MCF 10A (cell line): ENCODE data around the gene LRRC43. TPM values are rescaled to one million over a fixed set of nuclear protein-coding genes. Genes with fewer than 3 reads are reported as not detected.

Source experiments
- BruUV-seq: library from RNA; stranded (reverse); fragments of 400-500 nt; replicated peaks from 2 replicates; lab custom pipeline; 2021; lab: Mats Ljungman, UMichigan
- CTCF ChIA-PET: fragments of 300-600 bp; sonication (Branson Sonifier 250); formaldehyde crosslinking; extraction: SDS; loops from one replicate; lab custom pipeline; 2021; ENCODE audit warnings: antibody characterized with exemption, inconsistent platforms; lab: Yijun Ruan, JAX
- POLR2A ChIA-PET: fragments of 300-600, 350-650 bp; sonication (Branson Sonifier 250); formaldehyde crosslinking; extraction: SDS; loops from one replicate; lab custom pipeline; 2020; ENCODE audit warnings: antibody characterized with exemption, inconsistent platforms; lab: Yijun Ruan, JAX
- DNase-seq: peaks from one replicate; pipeline ENCODE4 v3.0.0-alpha.2; 2018; ENCODE audit not compliant: unreplicated experiment
- H3K27ac Mint-ChIP-seq: one replicate; pipeline ENCODE4 v1.8.0; 2022; ENCODE audit warnings: mild to moderate bottlenecking, low read depth, mixed read lengths; ENCODE audit not compliant: unreplicated experiment
- H3K27me3 Mint-ChIP-seq: one replicate; pipeline ENCODE4 v1.8.0; 2022; ENCODE audit warnings: mixed read lengths; ENCODE audit not compliant: insufficient read depth, unreplicated experiment
- H3K36me3 Mint-ChIP-seq: one replicate; pipeline ENCODE4 v1.8.0; 2022; ENCODE audit warnings: mild to moderate bottlenecking, moderate library complexity, mixed read lengths; ENCODE audit not compliant: insufficient read depth, unreplicated experiment
- H3K4me1 Mint-ChIP-seq: one replicate; pipeline ENCODE4 v1.8.0; 2022; ENCODE audit warnings: mixed read lengths; ENCODE audit not compliant: insufficient read depth, unreplicated experiment
- H3K4me3 Mint-ChIP-seq: one replicate; pipeline ENCODE4 v1.8.0; 2022; ENCODE audit warnings: mild to moderate bottlenecking, moderate library complexity, mixed read lengths; ENCODE audit not compliant: unreplicated experiment
- H3K9me3 Mint-ChIP-seq: one replicate; pipeline ENCODE4 v1.8.0; 2022; ENCODE audit warnings: mixed read lengths; ENCODE audit not compliant: unreplicated experiment
- CTCF ChIP-seq: fragments of 200-600 bp; IDR thresholded peaks from one replicate; pipeline ENCODE4 v1.8.0; 2022; ENCODE audit warnings: antibody characterized with exemption, mild to moderate bottlenecking; ENCODE audit not compliant: unreplicated experiment
- intact Hi-C: fragments of 100-400 bp; cut with micrococcal nuclease; formaldehyde crosslinking; loops from 2 replicates; pipeline ENCODE4 v1.14.1; 2022
- total RNA-seq: library from RNA; stranded (reverse); gene quantifications from 2 replicates; pipeline ENCODE4 v1.2.3, GENCODE V29; 2022

LRRC43 gene
- total RNA-seq, 1 experiment from 2014 or later: not detected

GRCh38 chr12:122139266-122139665 is 43.7 kb upstream of the LRRC43 start:
- intact Hi-C loops: no loop called here
- Mint-ChIP-seq H3K4me1 (no peaks in the 10 kb centered on the region), H3K27me3 (no peaks in the 10 kb centered on the region), H3K9me3 (no peaks in the 10 kb centered on the region), H3K27ac (no peak overlapping the region), H3K4me3 (no peak overlapping the region), H3K36me3 (peaks cover 42% of the 10 kb centered on the region)
- TF ChIP-seq CTCF: no peak
- no peak for DNase-seq
- CTCF ChIA-PET: interaction anchor here (1.5 kb wide), 1 partner anchor 16 kb away, joined by 3 read pairs; no protein-coding TSS in a partner anchor
- BruUV-seq: no TSS peak
- POLR2A ChIA-PET: interaction anchor here (1.3 kb wide), 1 partner anchor 8 kb away, joined by 3 read pairs; no protein-coding TSS in a partner anchor

- no peak for TF ChIP-seq CTCF
- intact Hi-C loops: no loop called here
- POLR2A ChIA-PET: interaction anchor here (0.8 to 1.3 kb wide), 2 partner anchors 9 to 14 kb away, joined by 3 read pairs; no protein-coding TSS in a partner anchor
- Mint-ChIP-seq H3K27me3 (no peaks in the 10 kb centered on the region), H3K4me1 (no peaks in the 10 kb centered on the region), H3K9me3 (no peaks in the 10 kb centered on the region), H3K4me3 (no peak overlapping the region), H3K27ac (no peak overlapping the region), H3K36me3 (peaks cover 36% of the 10 kb centered on the region)
- DNase-seq: no peak
- BruUV-seq: no TSS peak
- CTCF ChIA-PET: interaction anchor here (1.5 kb wide), 1 partner anchor 17 kb away, joined by 3 read pairs; no protein-coding TSS in a partner anchor
Measured at GRCh38 chr12:122139941-122140340, 43.0 kb upstream of the LRRC43 start.

GRCh38 chr12:122140467-122141257 is 42.3 kb upstream of the LRRC43 start:
- Mint-ChIP-seq H3K4me3 (no peak overlapping the region), H3K27me3 (no peaks in the 10 kb centered on the region), H3K4me1 (no peaks in the 10 kb centered on the region), H3K36me3 (peaks cover 28% of the 10 kb centered on the region), H3K27ac (no peak overlapping the region), H3K9me3 (no peaks in the 10 kb centered on the region)
- BruUV-seq: no TSS peak
- intact Hi-C loops: no loop called here
- ChIA-PET CTCF (interaction anchor here (0.7 to 1.5 kb wide), 2 partner anchors 18 to 1709 kb away, joined by 3 to 4 read pairs; no protein-coding TSS in a partner anchor), POLR2A (interaction anchor here (0.8 kb wide), 1 partner anchor 13 kb away, joined by 3 read pairs; no protein-coding TSS in a partner anchor)
- no peak for DNase-seq
- TF ChIP-seq CTCF: no peak
